Fibroblast of the conjunctiva (primary cell): Measurements from ENCODE around the gene PAPOLB.
A peak's percentile ranks its signal among the peaks of the same experiment; 100 is the strongest.

Experiments
- DNase-seq: peaks from one replicate; pipeline ENCODE4 v3.0.0-alpha.2; 2010; ENCODE audit warnings: low read depth

The PAPOLB gene

DNA sequence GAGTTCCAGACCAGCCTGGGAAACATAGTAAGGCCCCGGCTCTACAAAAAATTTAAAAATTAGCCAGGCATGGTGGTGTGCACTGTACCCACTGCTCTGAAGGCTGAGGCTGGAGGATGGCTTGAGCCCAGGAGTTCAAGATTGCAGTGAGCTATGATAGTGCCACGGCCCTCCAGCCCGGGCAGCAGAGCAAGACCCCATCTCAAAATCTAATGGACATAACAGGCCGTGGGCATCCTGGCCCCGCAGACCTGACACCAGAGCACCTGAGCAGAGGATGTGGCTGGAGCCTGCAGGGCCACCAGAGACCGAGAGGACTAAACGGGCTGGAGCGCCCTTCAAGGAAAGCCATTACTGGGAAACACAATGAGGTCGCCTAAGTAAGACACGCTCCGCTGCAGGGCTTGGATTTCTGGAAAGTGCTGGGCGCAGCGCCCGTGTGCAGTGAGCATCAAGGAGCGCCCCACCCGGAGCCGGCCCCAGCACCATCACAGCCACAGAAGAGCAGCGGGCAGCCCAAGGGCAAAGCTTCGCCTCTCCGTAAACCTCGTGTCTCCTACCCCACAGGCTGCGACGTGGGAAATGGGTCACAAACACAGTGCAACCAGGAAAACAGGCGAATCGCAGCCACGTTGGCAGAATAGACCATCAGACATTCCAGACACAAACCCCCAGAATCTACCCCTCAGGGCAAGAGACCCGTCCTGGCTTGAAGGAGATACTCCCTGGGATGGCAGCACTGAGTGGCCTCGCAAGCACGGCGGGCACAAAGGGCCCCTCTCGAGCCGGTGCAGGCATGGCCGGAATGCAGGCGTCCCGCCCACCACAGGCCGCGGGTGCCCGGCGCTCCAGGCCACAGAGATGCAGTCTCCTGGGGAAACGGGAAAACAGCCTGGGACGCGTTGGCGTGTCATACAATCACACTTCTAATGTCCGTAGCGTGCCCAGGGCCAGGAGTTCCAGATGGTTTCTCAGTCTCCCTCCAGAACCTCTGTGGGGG is 16.8 kb upstream of the PAPOLB start:
- no peak for DNase-seq

DNA sequence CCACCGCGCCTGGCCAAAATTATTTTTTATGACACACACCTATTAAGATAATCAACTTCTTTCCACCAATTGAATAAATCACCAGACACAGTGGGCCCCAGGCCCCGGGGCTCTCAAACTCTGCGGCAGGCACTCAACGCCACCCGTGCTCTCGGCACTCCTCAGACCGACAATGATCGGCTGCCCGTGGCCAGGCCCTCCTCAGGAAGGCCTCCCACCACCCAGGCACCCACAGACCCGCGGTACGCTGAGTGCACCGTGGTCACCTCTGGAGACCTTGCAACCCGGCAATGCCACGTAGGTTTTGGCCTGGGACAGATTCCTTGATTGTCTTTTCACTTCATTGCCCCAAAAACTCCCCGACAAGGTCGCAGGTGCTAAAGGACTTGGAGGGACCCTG is 14.8 kb upstream of the PAPOLB start:
- DNase-seq, result no peak

DNA sequence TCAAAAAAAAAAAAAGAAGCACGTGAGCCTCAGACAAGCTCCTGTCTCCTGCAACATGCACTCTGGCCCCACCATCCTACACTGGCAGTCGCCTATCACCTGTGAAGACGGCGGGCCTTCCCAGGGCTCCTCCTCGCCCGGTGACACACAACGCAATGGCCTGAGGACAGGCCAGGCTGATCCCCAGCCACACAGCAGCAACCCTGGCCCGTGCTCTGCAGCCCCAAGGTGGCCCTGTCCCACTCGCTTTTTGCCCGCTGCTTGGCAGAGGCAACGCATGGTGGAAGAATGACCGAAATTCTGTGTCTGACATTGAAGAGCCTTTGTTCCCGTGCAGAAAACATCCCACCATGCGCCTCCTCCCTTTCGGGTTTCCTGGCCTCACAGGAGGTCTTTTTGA is 13.6 kb upstream of the PAPOLB start:
- no peak for DNase-seq

DNA sequence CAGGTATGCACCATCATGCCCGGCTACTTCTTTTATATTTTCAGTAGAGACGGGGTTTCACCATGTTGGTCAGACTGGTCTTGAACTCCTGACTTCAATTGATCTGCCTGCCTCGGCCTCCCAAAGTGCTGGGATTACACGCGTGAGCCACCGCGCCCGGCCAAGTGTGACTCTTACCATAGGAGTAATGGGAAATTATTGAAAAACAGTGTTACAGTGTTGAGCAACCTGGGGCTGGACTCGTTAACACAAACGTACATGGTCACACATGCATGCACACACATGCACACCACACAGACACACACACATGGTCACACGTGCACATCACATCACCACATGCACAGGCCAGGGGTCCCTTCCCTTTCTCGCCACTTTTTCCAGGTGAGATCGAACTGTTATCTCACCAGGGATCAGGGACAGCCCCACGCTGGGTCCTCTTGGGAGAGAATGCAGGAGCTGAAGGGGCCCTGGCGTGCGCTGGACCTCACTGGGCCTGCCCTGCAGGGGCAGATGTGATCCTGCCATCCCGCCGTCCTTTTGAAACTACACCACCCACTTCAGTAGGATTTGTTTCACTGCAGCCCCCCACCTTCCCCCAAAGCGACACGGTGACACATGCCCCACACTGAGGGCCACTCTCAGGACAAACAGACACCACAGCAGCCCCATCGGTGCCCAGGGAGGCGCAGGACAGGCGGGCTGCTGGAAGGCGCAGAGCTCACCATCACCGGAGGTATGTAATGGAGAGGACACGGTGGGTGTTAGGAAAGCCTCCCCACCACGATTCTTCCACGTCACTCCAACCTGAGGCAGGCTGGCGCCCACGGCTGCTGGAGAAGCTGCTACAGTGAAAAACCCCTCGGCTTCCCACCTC is 11.5 kb upstream of the PAPOLB start:
- DNase-seq, result no peak

DNA sequence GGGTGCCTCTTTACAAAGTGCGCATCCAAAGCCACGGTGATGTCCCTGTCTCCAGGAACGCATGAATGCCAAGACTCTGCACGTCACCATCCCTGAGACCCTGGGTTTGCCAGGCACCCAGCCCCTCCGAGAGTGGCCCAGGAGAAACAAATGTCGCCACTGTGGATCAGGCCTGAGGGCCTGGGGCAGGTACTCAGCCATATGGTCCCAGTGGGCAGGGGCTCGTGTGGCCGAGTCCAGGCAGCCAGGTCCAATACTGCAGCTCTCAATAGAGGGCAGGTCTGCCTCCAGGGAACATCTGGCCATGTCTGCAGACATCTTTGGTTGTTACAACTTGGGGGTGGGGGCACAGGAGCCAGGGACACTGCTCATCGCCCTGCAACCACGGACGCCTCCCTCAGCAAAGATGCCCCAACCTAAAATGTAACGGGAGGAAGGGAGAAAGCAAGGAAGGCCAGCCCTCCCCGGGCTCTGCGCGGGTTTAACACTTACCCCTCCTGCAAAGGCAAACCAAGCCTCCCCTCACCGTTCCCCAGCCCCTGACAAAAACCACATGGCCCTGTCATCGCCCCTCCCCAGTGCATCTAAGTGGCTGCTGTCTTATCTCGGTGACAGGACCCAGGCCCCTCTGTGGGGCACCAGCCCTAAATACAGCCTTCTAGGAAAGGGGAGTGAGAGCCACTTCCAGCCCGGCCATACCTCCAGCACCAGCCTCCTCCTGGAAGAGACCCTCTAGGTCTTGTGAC is 10.3 kb upstream of the PAPOLB start:
- no peak for DNase-seq

DNA sequence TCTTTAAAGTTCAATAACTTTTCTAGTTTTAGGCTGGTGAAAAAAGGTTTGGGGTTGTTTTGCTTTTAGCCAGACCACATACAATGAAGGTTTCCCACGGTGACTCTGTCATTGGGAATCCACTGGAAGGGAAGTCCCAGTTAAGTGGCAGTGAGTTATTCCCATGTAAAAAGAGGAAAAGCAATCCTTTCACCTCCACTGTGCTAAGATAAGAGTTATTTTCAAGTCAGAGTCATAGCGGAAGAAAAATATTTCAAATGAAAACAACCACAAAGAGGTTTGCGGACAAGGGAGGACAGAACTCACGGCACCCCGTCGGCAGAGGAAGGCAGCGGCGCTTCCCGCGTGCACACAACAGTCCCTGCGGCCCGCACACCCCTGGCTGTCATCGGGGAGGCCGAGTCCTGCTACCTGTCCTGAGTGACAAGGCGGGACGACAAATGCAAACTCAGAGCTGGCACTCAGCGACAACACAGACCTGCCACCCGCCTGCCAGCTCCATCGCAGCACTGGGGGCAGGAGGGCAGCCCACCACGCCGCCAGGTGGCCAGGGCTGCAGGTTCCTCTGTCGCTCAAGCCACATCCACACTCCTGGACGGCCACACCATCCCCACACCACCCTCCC is 9.3 kb upstream of the PAPOLB start:
- DNase-seq, result no peak

DNA sequence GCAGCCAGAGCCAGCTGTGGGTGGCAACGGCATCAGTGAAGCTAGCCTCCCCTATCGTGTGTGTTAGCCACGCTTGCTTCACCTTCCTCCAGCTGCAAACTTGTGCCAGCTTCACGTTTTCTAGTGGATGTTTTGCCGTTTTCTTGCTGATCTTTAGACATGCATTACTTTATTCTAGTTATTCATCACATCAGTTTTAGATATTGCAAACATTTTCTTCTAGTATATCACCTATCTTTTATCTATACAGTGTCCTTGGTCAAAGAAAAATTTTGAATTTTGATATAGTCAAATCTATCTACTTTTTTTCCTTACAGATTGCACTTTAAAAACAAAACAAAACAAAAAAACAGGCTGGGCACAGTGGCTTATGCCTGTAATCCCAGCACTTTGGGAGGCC is 6.7 kb upstream of the PAPOLB start:
- DNase-seq, result no peak

DNA sequence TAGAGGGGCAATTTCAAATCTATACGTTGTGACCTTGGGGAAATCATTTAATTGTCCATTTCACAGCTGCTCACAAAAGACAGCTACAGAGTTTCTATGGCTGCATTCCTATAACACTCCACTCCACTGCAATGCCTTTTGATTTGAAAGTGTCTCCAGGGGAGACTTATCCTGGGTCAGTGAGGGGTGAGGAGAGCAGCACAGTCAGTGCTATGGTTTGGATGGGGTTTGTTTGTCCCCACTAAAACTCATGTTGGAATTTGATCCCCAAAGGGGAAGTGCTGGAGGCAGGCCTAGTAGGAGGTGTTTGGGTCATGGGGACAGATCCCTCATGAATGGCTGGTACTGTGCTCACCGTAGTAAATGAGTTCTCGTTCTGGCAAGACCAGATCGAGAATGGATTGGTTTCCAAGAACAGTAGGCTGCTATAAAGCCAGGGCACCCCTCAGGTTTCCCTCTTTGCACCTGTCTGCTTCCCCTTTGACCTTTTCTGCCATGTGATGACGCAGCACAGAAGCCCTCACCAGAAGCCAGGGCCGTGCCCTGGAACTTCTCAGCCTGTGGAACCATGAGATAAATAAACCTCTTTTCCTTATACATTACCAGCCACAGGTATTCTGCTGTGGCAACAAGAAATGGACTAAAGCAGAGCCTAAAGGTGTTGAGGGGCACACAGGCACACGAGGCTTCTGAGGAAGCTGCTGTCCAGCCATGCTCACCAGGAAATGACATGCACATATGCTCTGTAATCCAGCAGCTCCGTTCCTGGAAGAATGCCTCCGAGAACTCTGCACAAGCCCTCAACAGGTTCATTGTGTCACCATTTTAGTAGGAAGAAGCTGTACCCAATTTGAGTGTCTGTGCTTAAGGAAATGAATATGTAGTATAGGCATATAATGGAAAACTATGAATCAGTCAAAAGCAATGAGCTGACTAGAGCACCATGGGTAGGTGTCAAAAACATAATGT is 5.0 kb upstream of the PAPOLB start:
- no peak for DNase-seq

DNA sequence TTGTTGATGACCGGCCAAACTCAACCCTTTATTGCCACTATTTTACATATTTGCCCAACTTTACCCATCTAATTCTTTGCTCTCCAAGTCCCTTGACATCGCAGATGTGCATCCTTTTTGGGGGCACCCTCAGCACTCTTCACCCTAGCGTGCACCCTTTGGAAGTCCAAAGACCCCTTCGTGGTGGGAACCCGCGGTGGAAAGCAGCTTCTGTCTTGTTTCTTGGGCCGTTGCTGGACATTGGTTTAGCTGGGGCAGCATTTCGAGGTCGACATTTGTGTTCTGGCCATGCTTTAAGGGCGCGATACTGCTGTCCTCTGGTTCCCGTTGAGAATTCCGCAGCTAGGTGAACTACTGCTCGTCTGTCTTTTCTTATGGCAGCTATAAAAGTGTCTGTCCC is 326 bp upstream of the PAPOLB start:
- DNase-seq, result no peak

DNA sequence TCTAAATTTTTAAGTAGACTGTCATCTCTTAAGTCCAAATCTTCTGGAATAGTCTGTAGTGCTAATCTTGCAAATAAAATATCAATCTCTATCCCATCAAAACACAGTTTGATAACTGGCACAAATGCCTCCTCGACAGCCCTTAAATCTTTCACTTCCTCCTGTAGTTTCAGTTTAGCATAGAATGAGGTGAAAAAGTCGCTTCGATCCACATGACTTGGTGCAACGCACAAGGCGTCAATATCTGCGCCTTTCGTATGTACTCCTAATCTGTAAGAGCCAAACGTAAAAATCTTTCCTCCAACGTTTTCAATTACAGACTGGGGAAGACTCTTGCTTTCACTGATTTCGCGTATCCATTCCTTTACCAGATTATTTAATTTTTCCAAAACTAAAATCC is 603 bp downstream of the PAPOLB start:
- no peak for DNase-seq

DNA sequence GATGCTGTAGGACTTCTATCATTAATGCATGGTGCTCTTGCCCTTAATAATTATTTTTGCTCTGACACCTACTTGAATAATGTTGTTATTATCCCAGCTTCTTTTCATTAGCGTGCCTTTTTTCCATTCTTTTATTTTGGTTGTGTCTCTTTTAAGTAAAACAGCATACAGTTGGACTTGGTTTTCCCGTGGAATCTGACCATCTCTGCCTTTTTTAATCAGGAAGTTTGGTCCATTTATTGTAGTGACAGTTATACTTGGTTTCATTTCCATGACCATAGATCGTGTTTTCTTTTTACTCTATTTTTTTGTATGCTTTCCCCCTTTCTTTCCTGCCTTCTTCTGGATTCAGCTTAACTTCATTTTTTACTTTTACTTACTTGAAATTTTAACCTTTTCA is 4.6 kb downstream of the PAPOLB start:
- DNase-seq, result no peak

DNA sequence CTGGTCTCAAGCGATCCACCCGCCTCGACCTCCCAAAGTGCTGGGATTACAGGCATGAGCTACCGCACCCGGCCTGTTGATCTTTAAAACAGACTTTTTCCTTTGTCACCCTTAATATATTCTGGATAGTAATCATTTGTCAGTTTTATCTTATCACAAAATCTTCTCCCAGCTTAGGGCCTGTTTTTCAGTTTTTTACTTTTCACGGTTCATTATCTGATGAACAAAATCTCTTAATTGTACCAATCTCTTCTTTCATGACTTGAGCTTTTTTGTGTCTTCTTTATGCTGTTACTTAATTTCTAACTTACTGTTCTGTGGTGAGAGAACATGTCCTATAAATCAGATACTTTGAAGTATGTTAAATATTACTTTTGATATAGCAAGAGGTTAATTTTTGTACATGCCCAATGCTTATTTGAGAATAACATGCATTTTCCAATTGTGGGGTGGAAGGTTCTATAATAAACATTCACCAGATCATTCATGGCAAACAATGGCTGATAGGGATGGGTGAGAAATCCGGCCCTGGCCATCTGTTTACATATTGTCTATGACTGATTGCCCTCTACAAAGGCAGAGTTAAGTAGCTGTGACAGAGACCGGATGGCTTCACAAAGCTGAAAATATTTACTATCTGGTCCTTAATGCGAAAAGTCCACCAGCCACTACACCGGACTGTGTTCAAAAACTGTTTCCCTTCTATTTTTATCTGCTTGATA is 5.3 kb downstream of the PAPOLB start:
- DNase-seq, result no peak

DNA sequence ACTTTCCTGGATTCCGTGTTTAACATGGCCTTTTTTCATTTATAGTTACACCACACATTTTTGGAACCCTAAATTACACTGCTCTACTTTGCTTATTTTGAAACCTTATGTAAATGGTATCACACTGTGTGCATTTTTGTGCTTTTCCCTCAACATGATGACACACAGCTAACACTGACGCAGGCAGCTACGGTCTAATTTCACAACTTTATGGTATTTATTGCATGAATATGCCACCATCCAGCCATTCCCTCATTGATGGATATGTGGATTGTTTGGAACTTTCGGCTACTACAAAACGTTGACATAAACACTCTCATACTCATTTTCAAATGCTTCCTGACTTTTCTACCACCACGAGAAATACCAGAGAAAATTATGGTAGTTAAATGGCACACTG is 6.9 kb downstream of the PAPOLB start:
- DNase-seq, result no peak

DNA sequence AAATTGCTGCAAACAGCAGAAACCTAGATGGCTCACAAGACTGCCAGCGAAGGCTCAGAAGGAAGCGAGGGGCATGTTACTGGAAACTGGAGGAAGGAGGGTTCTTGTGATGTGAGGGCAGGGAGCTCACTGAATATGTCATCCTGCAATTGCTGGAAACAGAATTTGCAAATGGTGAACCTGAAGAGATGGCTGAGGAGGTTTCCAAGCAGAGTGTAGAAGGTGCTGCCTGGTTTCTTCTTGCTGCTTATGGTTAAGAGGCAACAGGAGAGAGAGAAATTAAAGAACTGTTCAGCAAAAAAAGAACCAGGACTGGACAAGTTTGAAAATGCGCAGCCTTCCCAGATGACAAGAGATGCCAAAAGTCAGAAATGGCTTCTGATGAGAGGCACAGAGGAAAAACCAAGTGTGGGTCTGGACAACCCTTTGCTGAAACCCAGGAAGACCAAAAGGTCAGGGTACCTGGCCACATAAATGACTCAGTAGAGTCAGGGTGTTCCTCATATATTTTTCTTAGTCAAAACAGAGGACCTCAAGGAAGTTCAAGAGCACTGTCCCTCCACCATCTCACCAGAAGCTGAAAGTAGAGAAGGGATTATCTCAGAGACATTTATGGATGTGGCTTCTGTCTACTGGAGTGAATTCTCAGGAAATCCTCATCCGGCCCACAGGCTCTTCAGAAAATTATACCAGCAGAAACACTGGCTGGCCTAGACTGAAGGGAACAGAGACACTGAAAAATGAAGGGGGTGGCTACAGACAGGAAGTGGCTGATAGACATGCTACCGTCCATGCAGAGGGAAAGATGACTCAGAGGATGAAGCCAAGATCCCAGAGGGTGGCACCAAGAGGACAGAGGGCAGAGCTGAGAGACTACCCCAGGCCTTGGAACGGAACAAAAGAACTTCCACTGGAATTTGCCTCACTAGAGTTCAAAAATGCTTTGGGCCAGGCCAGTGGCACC is 10.1 kb downstream of the PAPOLB start:
- DNase-seq, result no peak

DNA sequence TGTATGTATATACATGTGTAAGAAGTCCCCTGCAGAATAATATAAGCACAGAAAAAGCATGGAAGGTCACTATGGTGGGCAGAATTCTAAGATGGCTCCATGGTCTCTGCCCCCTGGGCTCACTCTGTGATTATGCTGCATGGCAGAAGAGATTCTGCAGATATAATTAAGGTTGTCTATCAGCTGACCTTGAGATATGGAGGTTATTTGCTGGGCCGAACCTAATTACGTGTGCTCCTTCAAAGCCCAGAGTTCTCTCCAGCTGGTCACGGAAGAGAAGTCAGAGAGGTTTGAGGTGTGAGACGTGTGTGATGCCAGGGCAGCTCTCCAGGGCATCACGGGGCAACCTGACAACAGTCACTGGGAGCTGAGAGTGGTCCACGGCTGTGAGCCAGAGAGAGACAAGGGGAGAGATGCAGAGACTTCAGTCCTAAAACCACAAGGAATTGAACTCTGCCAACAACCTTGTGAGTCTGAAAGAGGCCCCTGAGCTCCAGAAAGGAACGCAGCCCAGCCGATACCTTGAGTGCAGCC is 11.5 kb downstream of the PAPOLB start:
- DNase-seq, result no peak

DNA sequence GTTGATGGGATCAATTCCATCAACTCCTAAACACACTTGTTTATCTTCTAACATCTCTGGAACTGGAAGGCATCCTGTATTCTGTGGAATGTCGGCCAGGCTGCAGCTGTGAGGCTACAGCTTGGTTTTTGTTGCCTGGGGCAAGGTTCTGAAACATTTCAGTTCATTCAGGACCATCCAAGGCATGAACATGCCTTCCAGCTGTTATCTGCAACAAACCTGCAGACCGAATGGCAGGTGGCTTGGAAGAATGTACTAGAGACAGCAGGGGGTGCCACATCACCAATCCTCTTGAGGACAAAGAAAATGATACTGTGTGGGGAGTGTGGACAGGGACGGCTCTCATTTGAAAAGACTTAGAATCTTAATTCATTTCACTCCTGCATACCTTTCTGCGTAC is 12.4 kb downstream of the PAPOLB start:
- DNase-seq, result peak; percentile 24

DNA sequence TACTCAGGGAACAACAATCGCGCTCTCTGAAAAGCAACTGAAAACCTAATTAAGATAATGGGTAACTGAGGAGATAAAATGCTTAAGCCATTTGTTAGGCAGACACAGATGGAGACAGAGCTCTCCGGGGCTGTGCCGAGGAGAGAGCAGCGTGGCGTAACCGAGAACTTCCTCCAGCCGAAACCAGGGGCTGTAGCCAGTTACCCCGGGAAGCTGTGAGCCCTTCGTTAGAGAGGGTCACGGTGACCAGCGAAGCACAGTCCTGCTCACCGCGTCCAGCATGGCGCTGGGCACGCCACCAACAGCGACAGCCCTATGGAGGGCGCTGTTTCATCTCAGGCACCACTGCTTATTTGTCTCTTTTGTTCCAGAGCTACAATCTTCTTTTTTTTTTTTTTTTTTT is 16.1 kb downstream of the PAPOLB start:
- no peak for DNase-seq

DNA sequence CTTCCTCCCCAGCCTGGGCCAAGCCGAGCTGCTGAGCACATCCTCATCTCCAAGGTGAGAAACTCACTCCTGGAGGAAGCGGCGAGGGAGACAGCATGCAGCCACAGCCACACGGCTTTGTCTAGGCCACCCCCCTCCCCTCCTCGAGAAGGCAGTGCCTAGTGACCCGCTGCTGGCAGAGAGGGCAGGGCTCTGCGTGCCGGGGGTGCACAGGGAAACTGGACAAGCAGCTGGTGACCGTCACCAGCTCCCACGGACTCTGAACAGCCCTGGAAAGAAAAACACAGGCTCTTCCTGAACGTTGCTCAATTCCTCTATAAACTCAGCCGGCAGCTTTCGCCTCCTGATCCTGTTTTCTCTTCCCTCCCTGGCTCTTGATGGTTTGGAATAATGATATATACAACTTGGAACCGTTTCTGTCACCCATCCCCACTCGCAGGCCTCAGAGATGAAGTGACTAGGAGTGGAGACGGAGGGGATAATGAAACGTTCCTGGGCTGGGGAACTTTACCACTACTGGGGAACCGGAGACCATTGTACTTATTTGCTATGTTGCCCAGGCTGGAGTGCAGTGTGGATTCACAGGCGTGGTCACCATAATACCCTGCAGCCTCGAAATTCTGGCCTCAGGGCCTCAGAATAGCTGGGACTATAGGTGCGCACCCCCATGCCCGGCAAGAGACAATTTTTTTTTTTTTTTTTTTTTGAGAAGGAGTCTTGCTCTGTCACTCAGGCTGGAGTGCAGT is 19.3 kb downstream of the PAPOLB start:
- DNase-seq, result no peak
